Loucy (cell line): ENCODE results near the gene ZDHHC19.

Source experiments
- CTCF ChIP-seq: fragments of 200-600 bp; sonication (generic); conservative IDR thresholded peaks from 2 replicates; pipeline ENCODE4 v1.5.1; 2014; ENCODE audit warnings: mild to moderate bottlenecking, antibody characterized with exemption, low read length
- EZH2phosphoT487 ChIP-seq: fragments of 200-600 bp; IDR thresholded peaks from 2 replicates; pipeline ENCODE4 v1.6.1; 2018; ENCODE audit warnings: antibody characterized with exemption, mild to moderate bottlenecking, moderate library complexity, borderline replicate concordance

GRCh38 chr3:196162679-196163078 lies 48.5 kb downstream of the ZDHHC19 start:
- TF ChIP-seq CTCF (no peak), EZH2phosphoT487 (no peak)
